GM11168 (cell line): ENCODE data around the gene PHF3.

ENCODE experiments used
- in situ Hi-C: fragments of 300-500 bp; cut with MboI; formaldehyde crosslinking; loops from one replicate; pipeline ENCODE4 v1.12.0; 2022; ENCODE audit warnings: low sequenced_read_pairs; ENCODE audit not compliant: unreplicated experiment

The PHF3 gene

DNA sequence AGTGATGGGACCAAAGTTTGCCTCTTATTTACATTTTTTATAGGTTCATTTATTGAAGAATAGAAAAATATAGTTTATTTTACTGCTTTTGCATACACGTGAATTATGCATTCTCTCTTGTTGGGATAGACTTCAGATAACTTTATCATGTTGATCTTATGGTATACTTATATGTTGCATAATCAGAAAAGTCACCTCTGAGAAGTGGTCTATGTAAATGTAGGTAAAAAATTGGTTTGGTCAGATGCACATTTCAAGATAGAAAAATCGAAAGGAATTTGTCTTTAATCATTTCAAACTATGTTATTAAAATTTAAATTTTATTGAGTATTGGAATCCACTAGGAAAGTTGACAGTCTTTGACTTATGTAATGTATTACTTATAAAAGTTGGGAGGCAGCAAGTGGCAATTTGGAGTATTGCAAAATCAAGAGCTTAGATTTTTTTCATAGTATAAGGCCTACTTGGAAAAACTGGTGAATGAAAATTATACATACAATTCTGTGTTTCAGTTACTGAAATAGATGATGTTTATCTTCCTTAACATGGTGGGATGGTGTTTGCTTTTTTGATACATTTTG is 2.4 kb downstream of the PHF3 start:
- in situ Hi-C loops, result no loop called here

DNA sequence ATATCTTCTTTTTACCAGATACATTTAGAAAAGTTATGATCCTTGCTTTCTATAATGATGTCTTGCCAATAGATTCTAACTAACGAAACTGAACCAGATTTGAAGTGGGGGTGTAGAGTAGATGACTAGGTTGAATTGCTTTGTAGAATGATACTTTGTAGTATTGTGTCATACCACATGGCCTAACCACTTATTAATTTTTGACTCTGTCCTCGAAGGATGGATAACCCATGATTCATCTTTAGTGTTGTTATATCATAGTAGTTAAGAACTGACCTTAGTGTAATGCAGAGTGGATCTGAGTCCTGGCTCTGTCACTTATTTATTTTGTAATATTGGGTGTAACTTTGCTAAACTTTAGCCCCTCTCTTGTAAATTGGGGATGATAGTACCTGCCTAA is 4.5 kb downstream of the PHF3 start:
- in situ Hi-C loops, result no loop called here

DNA sequence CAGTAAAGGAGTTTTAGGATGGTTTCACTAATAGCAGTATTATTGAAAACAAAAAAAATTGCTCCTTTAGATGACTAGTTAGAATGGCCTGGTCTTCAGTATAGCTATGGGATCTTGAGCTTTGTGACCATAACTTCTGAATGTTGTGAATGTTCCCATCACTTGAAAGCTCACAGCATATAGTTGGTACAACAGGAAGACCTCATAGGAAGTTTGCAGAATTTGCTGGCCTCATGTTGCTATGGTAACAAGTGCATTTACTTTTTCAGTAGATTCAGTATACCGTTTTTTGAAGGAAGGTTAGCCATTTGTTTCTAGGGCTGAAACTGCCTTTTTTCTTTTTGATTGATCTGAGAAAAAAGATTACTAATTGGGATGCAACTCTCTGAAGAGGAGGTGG is 8.3 kb downstream of the PHF3 start:
- in situ Hi-C loops, result no loop called here

DNA sequence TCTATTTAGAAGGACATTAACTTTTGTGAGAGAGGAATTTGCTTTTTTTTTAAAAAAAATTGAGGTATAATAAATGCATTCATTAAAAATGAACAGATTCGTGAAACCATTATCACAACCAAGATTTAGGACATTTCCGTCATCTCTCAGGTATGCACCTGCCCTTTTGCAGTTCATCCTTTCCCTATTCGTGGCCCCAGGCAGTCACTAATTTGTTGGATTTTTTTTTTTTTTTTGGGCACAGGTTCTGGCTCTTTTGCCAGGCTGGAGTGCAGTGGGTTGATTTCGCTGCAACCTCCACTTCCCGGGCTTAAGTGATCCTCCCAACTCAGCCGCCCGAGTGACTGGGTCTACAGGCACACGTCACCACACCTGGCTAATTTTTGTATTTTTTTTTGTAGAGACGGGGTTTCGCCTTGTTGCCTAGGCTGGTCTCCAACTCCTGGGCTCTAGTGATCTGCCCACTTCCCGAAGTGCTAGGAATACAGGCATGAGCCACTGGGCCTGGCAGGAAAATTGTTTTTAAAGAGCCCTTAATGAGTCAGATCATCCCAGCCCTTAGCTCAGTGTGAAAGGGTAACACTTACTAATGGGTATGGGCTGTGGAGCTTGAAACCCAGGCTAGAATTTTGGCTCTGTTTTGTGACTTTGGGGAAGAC is 9.2 kb downstream of the PHF3 start:
- in situ Hi-C loops, result no loop called here

GRCh38 chr6:63649269-63649668 is 13.7 kb downstream of the PHF3 start:
- in situ Hi-C loops, result no loop called here

DNA sequence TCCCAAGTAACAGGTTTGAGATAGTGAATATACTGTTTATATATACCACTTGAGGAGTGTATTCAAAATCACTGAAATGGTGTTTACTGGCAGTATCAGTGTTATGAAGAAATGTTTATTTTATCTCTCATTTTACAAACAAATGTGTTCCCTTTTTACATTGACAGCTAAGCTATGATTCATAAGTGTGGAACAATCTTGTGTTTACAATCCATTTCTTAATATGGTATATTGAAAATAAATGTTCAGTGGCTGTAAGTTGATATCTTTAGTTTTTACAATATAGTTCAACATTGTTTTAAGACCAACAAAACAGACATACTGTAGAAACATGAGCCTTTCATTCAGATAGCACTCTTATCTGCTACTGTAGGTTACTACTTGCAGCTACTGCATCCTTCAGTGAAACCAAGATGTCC is 14.3 kb downstream of the PHF3 start:
- in situ Hi-C loops, result no loop called here

- in situ Hi-C loops, result no loop called here
Observed at GRCh38 chr6:63652980-63653379, 17.4 kb downstream of the PHF3 start.

GRCh38 chr6:63660757-63661156 is 25.2 kb downstream of the PHF3 start:
- in situ Hi-C loops, result no loop called here

- in situ Hi-C loops, result no loop called here
Observed at GRCh38 chr6:63661769-63662168, 26.2 kb downstream of the PHF3 start.

- in situ Hi-C loops, result no loop called here
Observed at GRCh38 chr6:63663147-63663955, 27.7 kb downstream of the PHF3 start.

GRCh38 chr6:63663956-63664281 is 28.3 kb downstream of the PHF3 start:
- in situ Hi-C loops, result no loop called here

GRCh38 chr6:63671098-63671754 is 35.6 kb downstream of the PHF3 start:
- in situ Hi-C loops, result no loop called here

DNA sequence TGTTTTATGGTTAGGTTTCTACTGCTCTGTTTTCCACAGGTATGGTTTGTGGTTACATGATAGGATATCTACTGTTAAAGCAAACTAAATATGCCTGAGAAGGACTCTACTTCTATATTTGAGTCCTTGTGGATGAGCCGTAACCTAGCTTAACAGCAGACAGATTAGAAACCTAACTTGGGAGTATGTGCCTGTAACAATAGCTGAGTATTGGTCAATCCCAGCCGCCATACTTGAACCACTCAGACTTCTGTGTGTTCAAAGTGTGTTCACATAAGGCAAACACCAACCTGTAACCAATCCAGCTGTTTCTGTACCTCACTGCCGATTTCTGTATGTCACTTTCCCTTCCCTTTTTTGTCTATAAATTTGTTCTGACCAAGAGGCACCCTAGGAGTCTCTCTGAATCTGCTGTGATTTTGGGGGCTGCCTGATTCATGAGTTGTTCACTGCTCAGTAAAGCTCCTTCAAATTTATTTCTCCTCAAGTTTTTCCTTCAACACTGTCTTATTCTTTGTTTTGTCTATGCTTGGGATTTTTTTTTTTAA is 37.1 kb downstream of the PHF3 start:
- in situ Hi-C loops, result no loop called here

GRCh38 chr6:63673692-63674091 is 38.1 kb downstream of the PHF3 start:
- in situ Hi-C loops, result no loop called here

DNA sequence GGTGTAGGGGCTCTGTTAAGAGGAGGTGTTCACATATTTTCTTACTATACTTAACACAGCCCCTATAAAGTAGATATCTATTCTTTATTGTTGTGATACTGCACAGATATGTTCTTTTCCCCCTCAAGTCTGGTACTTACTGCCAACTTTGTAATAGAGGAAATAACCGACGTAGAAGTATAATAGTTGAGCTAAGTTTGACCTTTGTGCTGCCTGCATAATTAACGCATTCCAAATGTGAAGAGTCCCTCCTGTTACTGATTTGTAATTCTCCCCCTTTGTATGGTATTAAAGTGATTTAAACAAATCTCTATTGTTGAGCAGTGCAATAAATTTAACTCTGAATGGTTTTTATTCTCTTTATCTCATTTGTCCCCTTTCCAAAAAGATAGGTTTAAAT is 39.0 kb downstream of the PHF3 start:
- in situ Hi-C loops, result no loop called here

GRCh38 chr6:63675138-63675537 is 39.5 kb downstream of the PHF3 start:
- in situ Hi-C loops, result no loop called here

DNA sequence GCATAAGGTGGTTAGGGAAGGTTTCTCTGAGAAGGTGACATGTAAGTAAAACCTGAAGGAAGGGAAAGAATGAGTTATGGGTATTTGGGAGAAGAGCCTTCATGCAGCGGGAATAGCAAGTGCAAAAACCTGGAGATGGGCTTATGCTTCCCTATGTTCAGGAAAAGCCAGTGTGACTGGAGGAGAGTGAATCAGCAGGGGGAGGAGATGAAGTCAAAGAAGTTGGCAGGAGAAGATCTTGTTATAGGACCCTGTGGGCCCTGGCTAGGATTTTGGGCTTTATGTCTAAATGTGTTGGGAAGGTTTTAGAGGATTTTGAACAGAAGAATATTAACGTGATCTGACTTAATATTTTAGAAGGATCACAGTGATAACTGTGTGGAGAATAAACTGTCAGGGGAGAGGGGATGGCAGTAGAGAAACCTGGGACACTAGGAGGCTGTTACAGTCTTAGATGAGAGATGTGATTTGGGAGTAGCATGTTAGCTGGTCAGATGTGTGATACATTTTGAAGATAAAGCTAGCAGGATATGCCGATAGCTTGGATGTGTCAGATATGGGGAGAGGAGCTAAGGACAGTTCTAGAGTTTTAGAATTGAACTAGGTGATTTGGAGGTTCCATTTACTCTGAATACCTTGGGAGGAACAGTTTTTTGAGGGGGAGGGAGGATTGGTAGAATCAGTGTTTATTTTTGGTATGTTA is 41.0 kb downstream of the PHF3 start:
- in situ Hi-C loops, result no loop called here

DNA sequence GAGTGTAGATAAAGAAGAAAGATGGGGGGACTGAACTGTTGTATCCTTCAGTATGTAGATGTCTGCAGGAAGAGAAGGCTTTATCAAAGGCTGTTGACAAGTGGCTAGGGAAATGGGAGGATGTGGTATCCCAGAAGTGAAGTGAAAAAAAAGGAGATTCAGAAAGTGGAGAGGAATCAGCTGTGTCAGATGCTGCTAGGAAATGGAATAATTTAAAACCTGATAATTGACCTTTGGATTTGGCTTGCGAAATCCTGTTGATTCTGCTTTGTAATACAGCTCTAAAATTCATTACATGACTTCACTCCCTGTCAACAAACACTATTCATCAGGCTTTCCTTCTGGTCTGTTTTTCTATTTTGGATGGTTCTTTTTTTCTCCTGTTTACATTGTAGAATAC is 41.7 kb downstream of the PHF3 start:
- in situ Hi-C loops, result no loop called here

DNA sequence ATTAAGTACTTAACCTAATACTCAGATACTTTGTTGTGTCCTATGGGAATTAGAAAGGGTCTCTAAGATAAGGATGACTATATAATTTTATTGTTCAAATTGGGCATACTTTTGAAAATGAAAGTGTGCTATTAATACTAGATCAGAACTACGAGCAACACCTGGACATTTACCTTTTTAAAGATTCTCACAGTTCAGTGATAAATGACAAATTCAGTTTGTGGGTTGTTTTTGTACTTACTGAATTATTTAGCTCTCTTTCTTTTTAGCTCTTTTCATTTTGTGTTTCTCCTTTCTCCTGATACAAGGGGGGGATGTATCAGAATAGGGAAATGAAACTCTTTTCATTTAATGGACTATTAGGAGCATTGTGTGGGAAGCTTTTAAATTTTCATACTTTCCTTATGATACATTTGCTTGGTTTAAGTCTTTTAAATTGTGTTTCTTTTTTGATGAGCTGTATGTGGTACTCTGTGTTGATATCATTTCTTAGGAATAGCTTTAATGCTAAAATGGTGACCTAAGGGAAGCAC is 47.5 kb downstream of the PHF3 start:
- in situ Hi-C loops, result no loop called here
